Neural cell (in vitro differentiated cells): ENCODE results near the gene TSPAN4. TPM values are rescaled to one million over a fixed set of nuclear protein-coding genes. Genes with fewer than 3 reads are reported as not detected.

Experiments
- H2AFZ ChIP-seq: fragments of 200-600, 300-800 bp; sonication (generic), shearing (Covaris generic); 2 replicates; pipeline ENCODE4 v1.6.0; 2014; ENCODE audit warnings: low read depth, mild to moderate bottlenecking, antibody characterized with exemption, low read length, moderate library complexity
- H3F3A ChIP-seq: fragments of 200-600 bp; shearing (Covaris generic); 2 replicates; pipeline ENCODE4 v1.6.1; 2016; ENCODE audit warnings: mild to moderate bottlenecking, moderate library complexity, mixed read lengths, antibody characterized with exemption, low read length; ENCODE audit not compliant: insufficient read depth, poor library complexity, severe bottlenecking
- H3K27ac ChIP-seq: fragments of 200-600, 300-800 bp; sonication (generic), shearing (Covaris generic); 2 replicates; pipeline ENCODE4 v1.5.1; 2014; ENCODE audit warnings: mild to moderate bottlenecking, low read length, moderate library complexity
- H3K27me3 ChIP-seq: fragments of 300-800, 200-600 bp; sonication (generic), shearing (Covaris generic); 2 replicates; pipeline ENCODE4 v1.6.0; 2014; ENCODE audit warnings: mild to moderate bottlenecking, low read depth, low read length, moderate library complexity; ENCODE audit not compliant: insufficient read depth
- H3K36me3 ChIP-seq: fragments of 300-800, 200-600 bp; sonication (generic), shearing (Covaris generic); 2 replicates; pipeline ENCODE4 v1.5.1; 2014; ENCODE audit warnings: mild to moderate bottlenecking, antibody characterized with exemption, low read length, moderate library complexity; ENCODE audit not compliant: insufficient read depth
- H3K4me2 ChIP-seq: fragments of 300-800, 200-600 bp; sonication (generic), shearing (Covaris generic); 2 replicates; pipeline ENCODE4 v1.6.0; 2014; ENCODE audit warnings: mild to moderate bottlenecking, low read length
- H3K4me3 ChIP-seq: fragments of 300-800, 200-600 bp; sonication (generic), shearing (Covaris generic); 2 replicates; pipeline ENCODE4 v1.5.1; 2014; ENCODE audit warnings: mild to moderate bottlenecking, low read length, moderate library complexity
- H3K79me2 ChIP-seq: fragments of 200-600 bp; shearing (Covaris generic); replicated peaks from 2 replicates; pipeline ENCODE4 v1.6.0; 2014; ENCODE audit warnings: mild to moderate bottlenecking, low read length, moderate library complexity; ENCODE audit not compliant: insufficient read depth
- H3K9ac ChIP-seq: fragments of 300-800, 200-600 bp; sonication (generic), shearing (Covaris generic); 2 replicates; pipeline ENCODE4 v1.6.1; 2016; ENCODE audit warnings: mild to moderate bottlenecking, low read length, mixed read lengths
- H3K9me2 ChIP-seq: fragments of 200-600 bp; shearing (Covaris generic); 2 replicates; pipeline ENCODE4 v1.6.1; 2016; ENCODE audit warnings: mild to moderate bottlenecking, low read length, mixed read lengths; ENCODE audit not compliant: insufficient read depth
- H3K9me3 ChIP-seq: fragments of 200-600, 300-800 bp; sonication (generic), shearing (Covaris generic); 2 replicates; pipeline ENCODE4 v1.6.1; 2016; ENCODE audit warnings: mild to moderate bottlenecking, mixed run types, low read length, moderate library complexity, mixed read lengths
- H4K20me1 ChIP-seq: fragments of 200-600 bp; shearing (Covaris generic); 2 replicates; pipeline ENCODE4 v1.6.1; 2016; ENCODE audit warnings: mild to moderate bottlenecking, mixed run types; ENCODE audit not compliant: insufficient read depth
- EP300 ChIP-seq: fragments of 450-650 bp; conservative IDR thresholded peaks from 2 replicates; pipeline ENCODE4 v1.6.1; 2014; ENCODE audit warnings: antibody characterized with exemption, mild to moderate bottlenecking, moderate library complexity; ENCODE audit not compliant: poor library complexity, severe bottlenecking
- EZH2 ChIP-seq: fragments of 200-600, 300-800 bp; shearing (Covaris generic), sonication (generic); IDR thresholded peaks from 2 replicates; pipeline ENCODE4 v1.6.1; 2014; ENCODE audit warnings: antibody characterized with exemption, low read length, borderline replicate concordance, mild to moderate bottlenecking; ENCODE audit not compliant: insufficient read depth, poor library complexity, severe bottlenecking
- MXI1 ChIP-seq: fragments of 450-650 bp; conservative IDR thresholded peaks from 2 replicates; pipeline ENCODE4 v1.6.1; 2014; ENCODE audit warnings: antibody characterized with exemption, mild to moderate bottlenecking; ENCODE audit not compliant: poor library complexity, severe bottlenecking
- POLR2AphosphoS5 ChIP-seq: IDR thresholded peaks from 2 replicates; pipeline ENCODE4 v1.6.1; 2012
- RAD21 ChIP-seq: fragments of 450-650 bp; conservative IDR thresholded peaks from 2 replicates; pipeline ENCODE4 v1.6.1; 2014; ENCODE audit warnings: antibody characterized with exemption, mild to moderate bottlenecking, moderate library complexity
- SMC3 ChIP-seq: fragments of 450-650 bp; conservative IDR thresholded peaks from 2 replicates; pipeline ENCODE4 v1.6.1; 2014; ENCODE audit warnings: antibody characterized with exemption, mild to moderate bottlenecking, moderate library complexity; ENCODE audit not compliant: poor library complexity
- TAF1 ChIP-seq: IDR thresholded peaks from 2 replicates; pipeline ENCODE4 v1.6.1; 2012; ENCODE audit warnings: low read depth
- polyA plus RNA-seq: library from polyadenylated mRNA; depleted of rRNA; stranded (reverse); fragments of >200 nt; gene quantifications from 2 replicates; pipeline ENCODE4 v1.2.3, GENCODE V29; 2014
- TF ChIP-seq, protein P1 (sequence below): IDR thresholded peaks from 2 replicates; pipeline ENCODE4 v1.6.1; 2012; ENCODE audit warnings: borderline replicate concordance
- TF ChIP-seq, protein P2 (sequence below): fragments of 450-650 bp; IDR thresholded peaks from 2 replicates; pipeline ENCODE4 v1.5.1; 2014; ENCODE audit warnings: antibody characterized with exemption, mild to moderate bottlenecking, moderate library complexity; ENCODE audit not compliant: poor library complexity, severe bottlenecking

The TSPAN4 gene
- polyA plus RNA-seq, 1 donor from 2014 or later, result 68.1 TPM

DNA sequence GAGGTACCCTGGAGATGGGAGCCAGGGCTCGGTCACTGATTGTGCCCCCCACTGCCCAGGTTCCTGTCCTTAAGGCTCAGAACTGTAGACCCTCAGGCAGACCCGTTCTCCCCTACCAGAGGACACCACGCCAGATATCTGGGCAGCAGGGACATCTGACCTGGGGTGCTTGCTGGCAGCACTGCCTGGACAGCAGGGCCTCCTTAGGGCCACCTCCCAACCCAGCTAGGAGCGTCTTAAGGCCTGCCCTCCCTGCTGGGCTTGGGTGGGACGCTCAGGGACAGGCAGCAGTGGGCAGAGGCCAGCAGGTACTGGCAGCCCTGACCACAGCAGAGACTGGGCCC, 3.4 kb upstream of the TSPAN4 start (continued):
- TF ChIP-seq, protein P1, sequence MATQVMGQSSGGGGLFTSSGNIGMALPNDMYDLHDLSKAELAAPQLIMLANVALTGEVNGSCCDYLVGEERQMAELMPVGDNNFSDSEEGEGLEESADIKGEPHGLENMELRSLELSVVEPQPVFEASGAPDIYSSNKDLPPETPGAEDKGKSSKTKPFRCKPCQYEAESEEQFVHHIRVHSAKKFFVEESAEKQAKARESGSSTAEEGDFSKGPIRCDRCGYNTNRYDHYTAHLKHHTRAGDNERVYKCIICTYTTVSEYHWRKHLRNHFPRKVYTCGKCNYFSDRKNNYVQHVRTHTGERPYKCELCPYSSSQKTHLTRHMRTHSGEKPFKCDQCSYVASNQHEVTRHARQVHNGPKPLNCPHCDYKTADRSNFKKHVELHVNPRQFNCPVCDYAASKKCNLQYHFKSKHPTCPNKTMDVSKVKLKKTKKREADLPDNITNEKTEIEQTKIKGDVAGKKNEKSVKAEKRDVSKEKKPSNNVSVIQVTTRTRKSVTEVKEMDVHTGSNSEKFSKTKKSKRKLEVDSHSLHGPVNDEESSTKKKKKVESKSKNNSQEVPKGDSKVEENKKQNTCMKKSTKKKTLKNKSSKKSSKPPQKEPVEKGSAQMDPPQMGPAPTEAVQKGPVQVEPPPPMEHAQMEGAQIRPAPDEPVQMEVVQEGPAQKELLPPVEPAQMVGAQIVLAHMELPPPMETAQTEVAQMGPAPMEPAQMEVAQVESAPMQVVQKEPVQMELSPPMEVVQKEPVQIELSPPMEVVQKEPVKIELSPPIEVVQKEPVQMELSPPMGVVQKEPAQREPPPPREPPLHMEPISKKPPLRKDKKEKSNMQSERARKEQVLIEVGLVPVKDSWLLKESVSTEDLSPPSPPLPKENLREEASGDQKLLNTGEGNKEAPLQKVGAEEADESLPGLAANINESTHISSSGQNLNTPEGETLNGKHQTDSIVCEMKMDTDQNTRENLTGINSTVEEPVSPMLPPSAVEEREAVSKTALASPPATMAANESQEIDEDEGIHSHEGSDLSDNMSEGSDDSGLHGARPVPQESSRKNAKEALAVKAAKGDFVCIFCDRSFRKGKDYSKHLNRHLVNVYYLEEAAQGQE, result no peak
- no peak for TF ChIP-seq EP300
- TF ChIP-seq EZH2, result no peak
- no peak for TF ChIP-seq POLR2AphosphoS5

DNA sequence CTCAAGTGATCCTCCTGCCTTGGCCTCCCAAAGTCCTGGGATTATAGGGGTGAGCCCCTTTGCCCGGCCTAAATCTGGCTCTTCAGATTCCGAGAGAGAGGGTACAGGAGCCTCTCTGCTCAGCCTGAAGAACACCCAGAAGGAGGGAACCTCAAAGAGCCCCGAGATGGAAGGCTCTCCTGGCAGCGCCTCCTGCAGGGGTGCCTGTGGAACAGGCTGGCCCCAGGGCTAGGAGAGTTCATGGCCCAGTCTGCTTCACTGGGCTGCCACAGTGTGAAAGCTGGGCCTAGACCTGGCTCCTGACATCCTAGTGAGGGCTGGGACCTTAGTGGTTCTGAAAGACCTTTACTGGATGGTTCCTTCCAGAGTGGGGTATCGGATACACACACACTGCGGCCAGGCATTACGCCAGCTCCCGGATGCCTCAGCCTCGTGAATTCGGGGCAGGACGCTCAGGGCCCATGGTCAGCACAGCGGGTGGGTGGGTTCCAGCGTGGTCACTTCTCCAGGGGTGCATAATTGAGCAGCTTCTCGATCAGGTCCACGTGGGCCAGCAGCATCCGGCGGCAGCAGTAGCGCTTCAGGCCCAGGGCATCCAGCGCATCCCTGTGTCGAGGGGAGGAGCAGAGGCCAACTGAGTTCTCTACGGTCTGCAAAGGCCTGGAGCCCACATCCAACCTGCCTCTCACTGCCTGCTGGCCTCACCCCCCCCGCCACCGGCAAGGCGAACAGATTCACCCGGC, 2.6 kb upstream of the TSPAN4 start:
- Histone ChIP-seq H3K9me3 (no peaks in the 10 kb centered on the region), H3K79me2 (peaks cover 12% of the 10 kb centered on the region), H3K27ac (no peak overlapping the region), H3K4me3 (no peak overlapping the region), H3F3A (no peaks in the 10 kb centered on the region), H2AFZ (no peak overlapping the region), H4K20me1 (no peaks in the 10 kb centered on the region), H3K36me3 (no peaks in the 10 kb centered on the region), H3K4me2 (no peak overlapping the region), H3K27me3 (peaks cover 4% of the 10 kb centered on the region), H3K9me2 (no peaks in the 10 kb centered on the region), H3K9ac (no peak overlapping the region)
- TF ChIP-seq POLR2AphosphoS5 (no peak), EZH2 (no peak), RAD21 (no peak), SMC3 (no peak), MXI1 (no peak), TAF1 (no peak), EP300 (no peak)
- TF ChIP-seq, protein P2, sequence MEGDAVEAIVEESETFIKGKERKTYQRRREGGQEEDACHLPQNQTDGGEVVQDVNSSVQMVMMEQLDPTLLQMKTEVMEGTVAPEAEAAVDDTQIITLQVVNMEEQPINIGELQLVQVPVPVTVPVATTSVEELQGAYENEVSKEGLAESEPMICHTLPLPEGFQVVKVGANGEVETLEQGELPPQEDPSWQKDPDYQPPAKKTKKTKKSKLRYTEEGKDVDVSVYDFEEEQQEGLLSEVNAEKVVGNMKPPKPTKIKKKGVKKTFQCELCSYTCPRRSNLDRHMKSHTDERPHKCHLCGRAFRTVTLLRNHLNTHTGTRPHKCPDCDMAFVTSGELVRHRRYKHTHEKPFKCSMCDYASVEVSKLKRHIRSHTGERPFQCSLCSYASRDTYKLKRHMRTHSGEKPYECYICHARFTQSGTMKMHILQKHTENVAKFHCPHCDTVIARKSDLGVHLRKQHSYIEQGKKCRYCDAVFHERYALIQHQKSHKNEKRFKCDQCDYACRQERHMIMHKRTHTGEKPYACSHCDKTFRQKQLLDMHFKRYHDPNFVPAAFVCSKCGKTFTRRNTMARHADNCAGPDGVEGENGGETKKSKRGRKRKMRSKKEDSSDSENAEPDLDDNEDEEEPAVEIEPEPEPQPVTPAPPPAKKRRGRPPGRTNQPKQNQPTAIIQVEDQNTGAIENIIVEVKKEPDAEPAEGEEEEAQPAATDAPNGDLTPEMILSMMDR, result no peak
- TF ChIP-seq, protein P1, result no peak
